Measurements from ENCODE around the gene RAPGEF4. TPM values are rescaled to one million over a fixed set of nuclear protein-coding genes. Genes with fewer than 3 reads are reported as not detected.

Gene RAPGEF4
- total and polyA plus RNA-seq, 9 of the 15 experiments (the other 6 are each of a cell fraction or from before 2014, with no cell fraction given): 0.04 to 0.33 (median 0.13) TPM; not detected in 6

GRCh38 chr2:173090973-173091660 is 355.5 kb downstream of the RAPGEF4 start (continued):
- 0 out of 2 replicates have a peak, but pooled peaks have one; percentile 17 for TF ChIP-seq NR4A1 (CRISPR knock-in tag; IDR thresholded peaks at IDR 0.05)
- TF ChIP-seq NR4A1 (tag; IDR thresholded peaks at IDR 0.05): no peak
- no peak for TF ChIP-seq ZNF717 (CRISPR knock-in tag; IDR thresholded peaks at IDR 0.05)
- TF ChIP-seq CHD4 (IDR thresholded peaks at IDR 0.05; ENCODE audit: insufficient read depth, insufficient replicate concordance, low read depth, low read length, poor library complexity, severe bottlenecking): peak; percentile 21
- no peak for TF ChIP-seq CAMTA2 (CRISPR knock-in tag; conservative IDR thresholded peaks at IDR 0.05)
- peak; percentile 48; the same call in 1 of the 2 replicates for TF ChIP-seq CBFA2T3 (IDR thresholded peaks at IDR 0.05)
- no peak for TF ChIP-seq KLF13 (tag; IDR thresholded peaks at IDR 0.05; ENCODE audit: borderline replicate concordance, low read depth)
- TF ChIP-seq MTA3 (IDR thresholded peaks at IDR 0.05; ENCODE audit: borderline replicate concordance): 0 out of 2 replicates have a peak, but pooled peaks have one; percentile 14
- no peak for TF ChIP-seq E4F1 (CRISPR knock-in tag; IDR thresholded peaks at IDR 0.05; ENCODE audit: borderline replicate concordance)
- no peak for TF ChIP-seq ARID4B (CRISPR knock-in tag; IDR thresholded peaks at IDR 0.05)
- TF ChIP-seq BRF1 (IDR thresholded peaks at IDR 0.05; ENCODE audit: borderline replicate concordance, extremely low read depth, insufficient read length): no peak
- TF ChIP-seq NELFE (IDR thresholded peaks at IDR 0.05; ENCODE audit: insufficient read depth, insufficient read length): no peak
- TF ChIP-seq HMGXB4 (CRISPR knock-in tag; IDR thresholded peaks at IDR 0.05): no peak
- no peak; a peak in 1 of 4 replicates for TF ChIP-seq MAZ (CRISPR knock-in tag; conservative IDR thresholded peaks at IDR 0.05 in 1 of 2, IDR thresholded peaks at IDR 0.05 in 1 of 2)
- TF ChIP-seq PHTF2 (CRISPR knock-in tag; IDR thresholded peaks at IDR 0.05): no peak
- TF ChIP-seq XRCC5 (IDR thresholded peaks at IDR 0.05; ENCODE audit: low read depth, low read length): no peak
- no peak for TF ChIP-seq ZNF511 (CRISPR knock-in tag; IDR thresholded peaks at IDR 0.05)
- TF ChIP-seq MIER1 (IDR thresholded peaks at IDR 0.05; ENCODE audit: low read depth): no peak

All from K562 (cell line).